ENCODE results near the gene ZBTB7A.

ZBTB7A gene

DNA sequence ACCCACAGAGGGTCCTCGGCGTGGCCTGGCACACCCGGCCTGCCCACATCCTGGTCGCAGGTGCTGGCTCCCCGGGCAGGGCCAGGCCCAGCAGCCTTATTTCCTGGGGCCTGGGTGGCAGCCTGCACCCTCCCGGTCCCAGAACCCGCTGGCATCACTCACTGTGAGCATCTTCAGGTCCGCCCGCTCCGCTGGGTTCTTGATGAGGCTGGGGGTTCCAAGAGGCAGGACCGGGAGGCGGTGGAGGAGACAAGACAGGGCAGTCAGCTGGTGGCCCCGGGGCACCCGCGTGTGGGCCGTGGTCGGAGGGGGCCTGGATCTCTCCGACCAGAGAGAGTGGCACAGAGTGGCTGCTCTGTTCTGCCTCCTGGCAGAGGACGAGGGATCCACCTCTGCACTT is 27.6 kb upstream of the ZBTB7A start:
- no peak for DNase-seq (ENCODE audit: low read depth)

GRCh38 chr19:4093643-4094175 is 27.0 kb upstream of the ZBTB7A start:
- no peak for DNase-seq (ENCODE audit: low read depth)

DNA sequence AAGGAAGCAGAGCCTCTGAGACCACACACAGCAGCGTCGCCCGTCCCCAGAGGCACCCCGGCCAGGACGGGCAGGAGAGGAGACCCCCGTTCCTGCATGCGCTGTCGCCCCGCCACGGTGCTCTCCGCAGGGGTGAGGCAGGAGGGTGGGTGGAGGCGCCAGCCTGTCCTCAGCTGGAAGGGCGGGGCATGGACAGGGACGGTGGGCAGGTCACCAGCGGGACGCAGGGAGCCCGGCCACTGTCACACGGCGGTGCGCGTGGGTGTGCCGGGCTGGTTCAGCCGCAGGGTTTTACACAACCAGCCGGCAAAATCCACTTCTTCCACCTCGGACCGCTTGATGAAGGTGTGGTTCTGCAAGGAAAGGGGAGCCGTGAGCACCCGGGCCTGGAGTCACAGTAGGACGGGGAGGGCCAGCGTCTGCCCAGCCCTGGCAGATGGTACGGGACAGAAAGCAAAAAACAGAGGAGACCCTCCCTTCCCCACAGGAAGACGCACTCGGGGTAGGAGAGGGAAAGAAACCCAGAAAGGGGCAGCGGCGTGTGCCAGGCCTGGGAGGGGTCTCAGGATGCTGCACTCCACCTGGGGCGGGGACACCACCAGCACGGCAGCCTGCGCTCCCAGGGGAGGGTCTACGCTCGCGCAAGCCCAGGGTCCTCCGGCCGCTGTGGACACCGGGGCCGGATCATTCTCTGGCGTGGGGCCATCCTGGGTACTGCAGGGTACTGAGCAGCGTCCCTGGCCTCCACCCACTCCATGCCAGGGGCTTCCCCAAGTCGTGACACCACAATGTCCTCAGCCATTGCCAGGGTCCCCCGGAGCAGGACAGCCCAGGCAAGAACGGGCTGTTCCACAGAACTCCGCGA is 23.9 kb upstream of the ZBTB7A start:
- DNase-seq (ENCODE audit: low read depth) = no peak

GRCh38 chr19:4089946-4090345 is 23.2 kb upstream of the ZBTB7A start:
- DNase-seq (ENCODE audit: low read depth) = no peak

DNA sequence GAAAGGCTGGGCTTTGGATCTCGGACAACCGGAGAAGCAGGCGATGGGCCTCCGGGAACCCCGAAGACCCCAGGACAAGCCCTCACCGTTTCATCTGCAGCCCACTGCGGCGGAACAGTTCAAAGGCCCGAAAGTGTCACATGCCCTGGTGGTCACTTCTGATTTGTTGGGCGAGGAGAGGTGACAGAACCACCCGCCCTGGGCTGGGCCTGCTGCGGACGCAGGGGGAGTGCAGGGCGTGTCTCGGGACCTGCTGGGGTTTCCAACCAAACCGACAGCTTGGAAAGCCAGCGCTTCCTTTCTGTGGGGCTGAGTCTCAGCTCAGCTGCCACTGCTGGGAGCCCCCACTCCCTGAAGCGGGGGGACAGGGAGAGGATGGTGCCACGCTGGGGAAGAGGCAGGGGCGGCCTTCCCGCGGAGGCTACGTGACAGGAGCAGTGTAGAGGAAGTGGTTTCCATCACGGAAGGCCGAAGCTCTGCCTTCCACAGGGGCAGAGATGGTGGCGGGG is 22.8 kb upstream of the ZBTB7A start:
- no peak for DNase-seq (ENCODE audit: low read depth)

- no peak for DNase-seq (ENCODE audit: low read depth)
Measured at GRCh38 chr19:4088975-4089374, 22.3 kb upstream of the ZBTB7A start.

- no peak for DNase-seq (ENCODE audit: low read depth)
Measured at GRCh38 chr19:4087787-4088679, 21.3 kb upstream of the ZBTB7A start.

GRCh38 chr19:4086411-4086867 is 19.7 kb upstream of the ZBTB7A start:
- DNase-seq (ENCODE audit: low read depth) = no peak

DNA sequence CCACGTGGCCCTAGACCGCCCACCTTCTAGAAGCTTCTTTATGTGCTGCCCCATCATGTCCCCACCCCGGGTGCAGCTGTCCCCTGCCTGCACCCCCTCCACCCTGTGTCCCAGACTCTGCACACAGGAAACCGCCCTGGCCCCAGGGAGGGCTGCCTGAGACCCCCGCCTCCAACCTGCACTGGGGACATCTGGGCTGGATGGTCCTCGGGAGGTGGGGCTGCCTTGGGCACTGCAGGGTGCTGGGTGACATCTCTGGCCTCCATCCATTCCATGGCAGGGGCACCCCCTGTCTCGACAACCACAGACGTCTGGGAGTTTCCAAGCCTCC is 17.8 kb upstream of the ZBTB7A start:
- DNase-seq (ENCODE audit: low read depth) = no peak

DNA sequence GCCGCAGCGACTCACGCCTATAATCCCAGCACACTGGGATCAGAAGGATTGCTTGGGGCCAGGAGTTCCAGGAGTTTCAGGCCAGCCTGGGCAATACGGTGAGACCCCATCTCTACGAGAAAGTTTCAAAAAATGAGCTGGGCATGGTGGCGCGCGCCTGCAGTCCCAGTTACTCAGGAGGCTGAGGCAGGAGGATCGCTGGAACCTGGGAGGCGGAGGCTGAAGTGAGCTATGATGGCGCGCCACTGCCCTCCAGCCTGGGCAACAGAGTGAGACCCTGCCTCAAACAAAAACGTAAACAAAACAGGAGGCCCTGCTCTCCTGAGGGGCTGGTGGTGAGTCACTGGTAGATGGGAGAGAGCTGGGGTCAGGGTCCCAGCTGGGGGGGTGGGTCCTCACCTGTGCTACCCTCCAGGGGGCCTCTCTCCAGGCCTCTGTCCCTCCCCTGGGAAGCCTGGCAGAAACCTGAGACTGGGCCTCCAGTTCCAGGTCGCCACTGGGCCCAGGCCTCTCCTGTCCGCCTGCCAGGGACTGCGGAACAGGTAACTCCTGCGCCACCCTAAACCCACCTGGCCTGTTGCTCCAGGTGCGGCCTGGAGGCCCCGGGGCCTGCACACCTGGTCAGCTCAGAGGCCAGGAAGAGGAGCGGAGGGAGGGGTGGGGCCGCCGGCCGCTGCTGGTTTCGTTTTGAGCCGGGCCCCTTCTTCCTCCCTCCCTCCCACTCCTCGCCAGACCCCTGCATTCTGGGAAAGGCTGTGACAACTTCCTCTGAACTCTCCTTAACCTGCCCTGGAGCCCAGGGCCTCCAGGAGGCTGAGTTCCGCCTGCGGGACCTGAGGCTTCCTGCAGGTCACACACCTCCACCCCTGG is 17.2 kb upstream of the ZBTB7A start:
- no peak for DNase-seq (ENCODE audit: low read depth)

- no peak for DNase-seq (ENCODE audit: low read depth)
Measured at GRCh38 chr19:4082172-4082571, 15.5 kb upstream of the ZBTB7A start.

DNA sequence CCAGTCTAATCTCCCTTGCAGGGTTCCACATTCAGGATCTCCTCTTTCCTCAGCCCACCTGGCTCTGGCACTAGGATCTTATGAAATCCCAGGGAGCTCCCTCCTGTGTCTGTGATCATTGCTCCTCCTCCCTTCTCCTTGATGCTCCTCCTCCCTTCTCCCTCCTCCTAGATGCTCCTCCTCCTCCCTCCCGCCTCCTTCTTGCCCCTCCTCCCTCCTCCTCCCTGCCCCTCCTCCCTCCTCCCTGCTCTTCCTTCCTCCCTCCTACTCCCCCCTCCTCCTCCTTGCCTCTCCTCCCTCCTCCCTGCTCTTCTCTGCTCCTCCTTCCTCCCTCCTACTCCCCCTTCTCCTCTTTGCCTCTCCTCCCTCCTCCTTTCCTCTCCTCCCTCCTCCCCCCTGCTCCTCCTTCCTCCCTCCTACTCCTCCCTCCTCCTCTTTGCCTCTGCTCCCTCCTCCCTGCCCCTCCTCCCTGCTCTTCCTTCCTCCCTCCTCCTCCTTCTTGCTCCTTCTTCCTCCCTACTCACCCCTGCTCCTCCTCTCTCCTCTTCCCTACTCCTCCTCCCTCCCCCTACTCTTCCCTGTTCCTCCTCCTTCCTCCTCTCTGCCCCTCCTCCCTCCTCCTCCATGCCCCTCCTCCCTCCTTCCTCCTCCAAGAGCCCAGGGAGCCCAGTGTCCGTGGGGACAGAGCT is 14.9 kb upstream of the ZBTB7A start:
- no peak for DNase-seq (ENCODE audit: low read depth)

DNA sequence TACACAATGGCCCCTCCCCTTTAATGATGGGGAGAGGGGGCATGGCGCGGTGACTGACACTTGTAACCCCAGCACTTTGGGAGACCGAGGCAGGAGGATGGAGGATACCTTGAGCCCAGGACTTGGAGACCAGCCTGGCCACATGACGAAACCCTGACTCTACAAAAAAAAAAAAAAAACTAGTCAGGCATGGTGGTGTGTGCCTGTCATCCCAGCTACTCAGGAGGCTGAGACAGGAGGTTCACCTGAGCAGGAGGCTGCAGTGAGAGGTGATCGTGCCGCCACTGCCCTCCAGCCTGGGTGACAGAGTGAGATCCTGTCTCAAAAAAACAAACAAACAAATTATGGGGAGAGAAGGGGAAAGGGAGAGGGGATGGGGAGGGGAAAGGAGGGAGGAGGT is 13.8 kb upstream of the ZBTB7A start:
- no peak for DNase-seq (ENCODE audit: low read depth)

DNA sequence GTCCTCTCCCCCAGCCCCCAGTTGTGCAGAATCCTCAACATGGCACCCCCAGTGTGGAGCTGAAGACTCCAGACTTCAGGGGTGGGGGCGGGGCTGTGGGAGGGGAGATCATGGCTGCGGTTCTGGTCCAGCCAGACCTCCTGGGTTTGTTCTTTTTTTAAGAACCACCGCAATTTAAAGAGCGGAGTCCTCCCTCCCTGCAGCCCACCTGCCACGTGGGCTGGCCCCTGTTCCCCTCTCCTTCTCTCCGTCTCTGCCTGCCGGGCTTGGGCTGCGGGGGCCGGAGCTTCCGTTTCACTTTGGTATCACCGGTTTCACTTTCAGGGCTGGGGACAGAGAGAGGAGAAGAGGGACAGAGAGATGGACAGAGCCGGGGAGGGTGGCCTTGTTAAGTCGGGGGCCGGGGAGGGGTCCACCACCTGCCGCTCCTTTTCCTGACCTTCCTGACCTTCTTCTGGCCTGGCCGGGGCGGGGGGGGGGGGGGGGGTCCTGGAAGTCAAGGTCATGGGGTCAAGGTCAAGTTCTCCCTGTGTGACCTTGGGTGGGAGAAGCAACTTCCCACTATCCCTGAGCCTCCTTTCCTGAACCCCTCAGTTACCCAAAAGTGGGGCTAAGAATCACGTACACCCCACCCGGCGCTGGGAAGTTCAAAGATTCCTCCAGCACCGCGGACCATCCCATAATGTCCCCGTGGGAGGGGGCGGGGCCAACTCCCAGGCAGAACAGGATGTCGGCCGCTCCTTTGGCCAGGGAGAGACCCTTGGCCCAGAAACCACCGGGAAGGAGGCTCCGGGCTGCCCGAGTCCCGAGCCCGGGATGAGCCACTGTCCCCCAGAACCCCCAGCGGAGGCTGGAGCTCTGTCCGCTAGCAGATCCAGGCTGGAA is 11.3 kb upstream of the ZBTB7A start:
- DNase-seq (ENCODE audit: low read depth) = no peak

- no peak for DNase-seq (ENCODE audit: low read depth)
Measured at GRCh38 chr19:4077007-4077374, 10.3 kb upstream of the ZBTB7A start.

DNA sequence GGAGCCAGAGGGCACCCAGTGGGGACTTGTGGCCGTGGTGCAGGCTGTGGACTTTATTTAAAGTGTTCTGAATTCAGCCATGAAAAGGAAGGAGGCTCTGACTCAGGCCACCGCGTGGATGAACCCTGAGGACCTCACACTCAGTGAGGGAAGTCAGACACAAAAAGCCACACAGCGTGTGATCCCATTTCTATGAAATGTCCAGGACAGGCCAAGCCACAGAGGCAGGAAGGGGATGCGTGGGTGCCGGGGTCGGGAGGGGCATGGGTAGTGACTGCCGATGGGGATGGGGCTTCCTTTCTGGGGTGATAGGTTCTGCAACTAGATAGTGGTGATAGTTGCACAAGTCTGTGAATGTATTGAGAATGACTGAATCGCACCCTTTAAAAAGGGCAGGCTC is 8.7 kb upstream of the ZBTB7A start:
- DNase-seq (ENCODE audit: low read depth) = no peak

- DNase-seq (ENCODE audit: low read depth) = no peak
Measured at GRCh38 chr19:4071610-4072009, 4.9 kb upstream of the ZBTB7A start.

DNA sequence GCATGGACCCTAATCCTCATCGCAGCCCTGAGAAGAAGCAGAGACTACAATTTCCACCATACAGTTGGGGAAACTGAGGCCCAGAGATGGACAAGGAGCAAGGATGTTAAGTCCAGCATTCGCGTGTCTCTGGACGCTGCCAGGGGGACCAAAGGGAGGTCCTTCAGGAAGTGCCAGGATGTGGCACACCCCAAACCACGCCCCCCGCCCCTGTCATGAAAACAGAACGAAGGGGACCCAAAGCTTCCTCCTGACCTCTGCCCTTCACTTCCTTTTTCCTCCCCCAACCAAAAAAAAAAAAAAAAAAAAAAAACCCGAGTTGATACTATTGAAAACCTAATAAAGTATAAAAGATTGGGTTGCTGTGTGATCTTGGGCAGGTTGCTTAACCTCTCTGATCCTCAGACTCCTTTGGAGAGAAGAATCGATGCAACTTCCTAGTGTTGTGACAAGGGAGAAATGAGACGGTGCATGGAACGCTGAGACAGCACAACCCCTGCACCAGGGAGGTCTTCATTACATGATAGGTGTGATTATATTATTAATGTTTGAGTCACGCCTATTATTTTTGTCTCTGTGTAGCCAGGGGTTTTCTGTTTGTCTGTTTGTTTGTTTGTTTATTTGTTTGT is 2.7 kb upstream of the ZBTB7A start:
- DNase-seq (ENCODE audit: low read depth) = no peak

- DNase-seq (ENCODE audit: low read depth) = no peak
Measured at GRCh38 chr19:4068047-4068966, 1.6 kb upstream of the ZBTB7A start.
